Activated CD4-positive, alpha-beta T cell treated with anti-CD3 and anti-CD28 coated beads, Interleukin-2, amount 50 U/mL, for 16 hours (primary cell): ENCODE data around the gene MACROH2A1.
A peak's percentile ranks its signal among the peaks of the same experiment; 100 is the strongest.

Experiments used
- DNase-seq: peaks from one replicate; pipeline ENCODE4 v3.0.0-alpha.2; 2020

The MACROH2A1 gene

GRCh38 chr5:135310328-135310989, 88.6 kb downstream of the MACROH2A1 start:
- DNase-seq = peak; percentile 21

DNA sequence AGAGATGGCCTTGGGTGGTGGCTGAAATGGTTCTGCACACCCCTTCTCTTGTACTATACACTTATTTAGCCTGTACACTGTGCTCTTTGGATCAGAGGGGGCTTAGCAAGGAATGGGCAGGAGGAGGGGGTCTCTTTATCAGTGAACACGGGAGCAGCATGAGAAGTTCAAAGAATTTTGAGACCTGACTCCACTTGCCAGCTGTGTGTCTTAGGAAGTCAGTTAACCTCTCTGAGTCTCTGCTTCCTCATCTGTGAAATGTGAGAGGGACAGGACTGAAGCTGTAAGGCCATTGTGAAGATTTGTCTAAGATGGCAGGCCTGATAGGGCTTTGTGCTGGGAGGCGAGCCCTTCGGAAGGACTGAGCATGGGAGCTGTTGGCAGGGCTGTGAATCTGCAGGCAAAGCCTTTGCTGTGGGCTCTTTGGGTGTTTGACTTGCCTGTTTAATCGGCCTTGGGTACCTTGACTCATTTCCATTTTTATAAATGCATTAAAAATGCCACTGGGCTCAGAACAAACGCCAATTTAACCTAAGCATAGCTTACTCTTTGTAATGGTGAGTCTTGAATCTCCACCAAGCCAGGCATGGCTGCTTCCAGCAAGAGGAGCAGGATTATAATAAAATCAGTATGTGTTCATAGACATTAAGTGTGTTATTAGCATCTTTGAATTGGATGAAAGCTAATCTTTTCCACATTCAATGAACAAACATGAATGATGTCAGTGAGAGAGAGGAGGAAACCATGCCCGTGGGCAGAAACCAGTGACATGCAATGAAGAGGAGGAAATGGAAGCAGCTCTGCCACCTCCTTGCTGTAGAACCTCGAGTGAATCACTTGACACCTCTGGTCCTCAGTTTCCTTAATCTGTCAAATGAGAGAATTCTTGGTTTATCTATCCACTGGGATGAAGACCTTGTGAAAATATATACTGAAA, 89.4 kb downstream of the MACROH2A1 start:
- peak; percentile 8 for DNase-seq

DNA sequence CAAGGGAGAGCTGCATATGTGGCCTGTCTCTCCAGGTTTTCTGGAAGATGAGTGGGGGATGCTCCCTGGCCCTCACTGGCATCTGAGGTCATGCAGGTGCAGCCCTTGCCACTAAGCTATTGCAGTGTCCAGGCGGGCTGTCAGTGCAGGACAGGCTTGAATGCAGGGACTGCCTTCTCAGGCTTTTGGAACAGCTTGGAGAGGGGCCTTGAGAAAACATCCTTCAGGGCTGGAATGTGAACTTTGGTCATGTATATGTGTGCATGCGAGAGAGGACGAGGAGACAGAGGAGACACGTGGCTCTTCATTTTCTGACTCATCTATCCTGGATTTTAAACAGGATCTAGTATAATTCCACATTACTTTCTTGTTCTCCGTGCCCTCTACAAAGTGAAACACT, 90.3 kb downstream of the MACROH2A1 start:
- DNase-seq = no peak

DNA sequence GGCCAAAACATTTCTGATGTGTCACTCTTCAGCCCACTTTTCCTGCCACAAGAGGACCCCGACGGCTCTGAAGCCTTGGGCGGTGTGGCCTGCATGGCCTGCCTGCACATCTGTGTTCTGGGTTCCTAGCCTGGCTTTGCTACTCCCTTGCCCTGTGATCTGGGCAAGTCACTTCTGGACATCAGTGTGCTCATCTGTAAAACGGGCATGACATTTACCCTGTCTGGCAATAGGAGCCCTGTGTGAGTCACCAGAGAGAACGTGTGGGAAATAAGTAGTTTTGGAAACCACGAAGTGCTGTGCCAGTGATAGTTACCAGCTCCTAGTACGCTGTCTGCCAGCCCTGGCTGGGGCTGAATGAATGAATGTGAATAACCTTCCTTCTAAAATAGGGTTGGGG, 90.8 kb downstream of the MACROH2A1 start:
- peak; percentile 20 for DNase-seq

DNA sequence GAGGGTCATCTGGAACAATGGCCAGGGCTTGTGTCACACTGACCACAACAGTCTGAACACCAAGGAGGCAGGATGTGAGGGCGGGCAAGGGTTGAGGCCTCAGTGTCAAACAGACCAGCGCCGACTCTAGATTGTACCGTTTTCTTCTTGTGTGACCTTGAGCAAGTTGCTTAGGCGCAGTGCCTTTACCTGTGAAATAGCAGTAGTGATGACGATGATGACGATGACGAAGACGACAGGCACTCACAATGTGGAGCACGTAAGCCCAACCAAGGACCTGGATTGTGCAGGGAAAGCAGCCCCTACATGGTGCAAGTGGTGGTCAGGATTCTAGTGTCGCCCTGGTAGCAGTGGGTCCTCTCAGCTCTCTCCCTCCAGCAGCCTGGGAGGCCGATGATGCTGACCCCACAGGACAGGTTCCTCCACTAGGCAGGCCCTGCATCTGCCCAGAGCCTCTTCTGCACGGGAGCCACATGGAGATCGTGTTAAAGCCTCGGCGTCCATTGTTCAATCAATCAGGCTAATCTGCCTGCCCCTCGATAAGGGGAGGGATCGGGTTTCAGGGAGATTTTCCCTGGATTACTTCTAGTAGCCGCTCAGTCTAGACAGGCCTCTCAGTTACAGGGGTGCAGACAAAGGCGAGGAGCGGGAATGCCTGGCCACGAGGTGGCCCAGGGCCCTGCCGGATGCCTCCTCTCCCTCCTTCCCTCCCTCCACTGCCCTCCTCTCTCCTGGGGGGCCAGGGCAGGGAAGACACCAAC, 91.7 kb downstream of the MACROH2A1 start:
- no peak for DNase-seq

GRCh38 chr5:135306557-135306956, 92.5 kb downstream of the MACROH2A1 start:
- DNase-seq = no peak

DNA sequence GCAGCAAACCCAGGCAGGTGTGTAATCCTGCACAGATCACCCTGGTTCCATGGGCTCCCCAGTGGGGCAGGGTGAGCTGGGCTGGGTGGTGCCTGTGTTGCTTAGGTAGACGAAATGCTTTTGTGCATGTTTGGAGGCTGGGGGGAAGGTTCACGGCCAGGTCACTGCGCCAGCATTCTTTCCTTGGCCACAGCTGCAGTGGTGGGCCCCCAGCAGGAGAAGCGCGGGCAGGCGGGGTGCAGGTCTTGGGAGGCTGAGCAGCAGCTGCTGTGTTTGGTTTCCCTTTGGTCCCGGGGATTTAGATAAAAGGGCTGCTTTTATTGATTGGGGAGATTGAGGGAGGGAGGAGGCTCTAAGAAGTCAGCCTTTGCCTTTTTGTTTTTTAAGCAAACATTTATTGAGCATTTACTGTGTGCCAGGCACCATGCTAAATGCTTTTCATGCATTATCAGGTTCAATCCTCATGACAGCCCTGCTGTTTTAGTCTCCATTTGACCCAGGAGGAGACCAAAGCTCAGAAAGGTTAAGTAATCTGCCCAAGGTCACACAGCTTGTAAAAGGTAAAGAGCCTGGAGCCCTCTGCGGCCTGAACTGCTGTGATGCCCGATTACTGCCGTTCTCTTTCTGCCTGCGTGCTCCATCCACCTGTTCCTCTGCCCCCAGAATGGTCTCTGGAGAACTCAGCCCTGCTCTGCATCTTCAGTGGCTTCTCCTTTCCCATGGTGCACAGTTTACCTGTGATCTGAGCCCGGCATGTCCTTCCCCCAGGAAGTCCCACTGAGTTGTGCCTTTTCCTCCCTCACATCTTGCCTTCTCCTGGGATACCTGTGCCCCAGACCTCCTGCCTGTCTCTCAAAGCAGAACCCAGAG, 94.4 kb downstream of the MACROH2A1 start:
- DNase-seq = no peak

DNA sequence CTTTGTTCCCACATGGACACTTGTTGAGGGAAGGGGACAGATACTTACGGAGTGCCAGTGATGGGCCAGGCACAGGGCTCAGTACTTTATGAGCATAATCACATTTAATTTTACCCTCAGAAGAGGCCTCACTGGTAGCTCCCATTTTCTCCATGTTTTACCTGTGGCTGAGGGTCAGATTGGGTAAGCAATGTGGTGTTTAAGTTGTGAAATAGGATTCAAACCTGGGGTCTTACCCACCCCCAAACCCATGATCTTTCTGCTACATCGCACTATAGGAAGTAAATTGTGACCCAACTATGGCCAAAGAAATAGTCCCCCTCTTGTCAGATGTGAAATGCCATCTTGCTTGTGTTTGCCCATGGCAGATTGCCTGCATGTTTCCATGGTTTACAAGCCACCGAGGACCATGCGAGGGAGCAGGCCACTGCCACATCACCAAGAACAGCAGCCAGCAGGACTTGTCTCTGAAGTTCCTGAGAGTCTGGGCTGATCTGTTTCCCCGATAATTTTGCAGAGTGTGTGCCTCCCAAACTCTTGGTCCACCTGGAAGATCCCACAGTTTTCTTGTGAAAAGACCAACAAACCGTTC, 95.4 kb downstream of the MACROH2A1 start:
- DNase-seq = no peak

- no peak for DNase-seq
These were observed 101.9 kb downstream of the MACROH2A1 start for GRCh38 chr5:135296900-135297816.

- DNase-seq = no peak
These were observed 103.2 kb downstream of the MACROH2A1 start for GRCh38 chr5:135295852-135296251.

DNA sequence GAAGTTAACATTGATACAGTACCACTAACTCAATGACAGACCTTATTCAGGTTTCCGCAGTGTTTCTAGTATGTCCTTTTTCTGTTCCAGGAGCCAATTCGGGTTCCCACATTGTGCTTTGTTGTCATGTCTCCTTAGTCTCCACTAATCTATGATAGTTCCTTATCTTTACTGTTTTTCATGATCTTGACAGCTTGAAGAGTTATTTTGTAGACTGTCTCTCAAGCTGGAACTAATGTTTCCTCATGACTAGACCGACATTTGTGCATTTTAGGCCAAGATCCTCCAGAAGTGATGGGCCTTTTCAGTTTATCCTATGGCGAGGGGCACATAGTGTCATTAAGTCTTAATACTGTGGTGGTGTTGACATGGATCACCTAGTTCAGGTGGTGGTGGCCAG, 104.2 kb downstream of the MACROH2A1 start:
- DNase-seq = no peak

- no peak for DNase-seq
These were observed 109.4 kb downstream of the MACROH2A1 start for GRCh38 chr5:135289651-135290050.

DNA sequence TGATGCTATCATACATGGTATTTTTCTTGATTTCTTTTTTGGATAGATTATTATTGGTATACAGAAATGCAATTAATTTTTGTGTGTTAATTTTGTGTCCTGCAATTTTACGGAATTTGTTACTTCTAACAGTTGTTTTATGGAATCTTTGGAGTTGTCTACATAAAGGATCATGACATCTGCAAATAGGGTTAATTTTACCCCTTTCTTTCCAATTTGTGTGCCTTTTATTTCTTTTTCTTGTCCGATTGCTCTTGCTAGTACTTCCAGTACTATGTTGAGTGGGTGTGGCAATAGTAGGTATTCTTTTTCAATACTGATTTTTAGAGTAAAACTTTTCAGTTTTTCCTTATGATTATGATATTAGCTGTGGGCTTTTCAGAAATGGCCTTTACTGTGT, 111.5 kb downstream of the MACROH2A1 start:
- DNase-seq = no peak
